HUES64 (cell line): ENCODE measurements around the gene PPM1H.

Experiments
- H3K27ac ChIP-seq: 2 replicates; pipeline ENCODE4 v1.7.0; 2013; ENCODE audit warnings: low read depth, low read length, inconsistent platforms
- H3K27me3 ChIP-seq: 2 replicates; pipeline ENCODE4 v1.6.1; 2013; ENCODE audit warnings: mild to moderate bottlenecking, low read length; ENCODE audit not compliant: insufficient read depth
- H3K36me3 ChIP-seq: 2 replicates; pipeline ENCODE4 v1.6.1; 2013; ENCODE audit warnings: mild to moderate bottlenecking, low read length; ENCODE audit not compliant: insufficient read depth
- H3K4me1 ChIP-seq: 2 replicates; pipeline ENCODE4 v1.6.1; 2013; ENCODE audit warnings: mild to moderate bottlenecking, low read length, moderate library complexity; ENCODE audit not compliant: insufficient read depth
- H3K4me3 ChIP-seq: 2 replicates; pipeline ENCODE4 v1.5.1; 2013; ENCODE audit warnings: mild to moderate bottlenecking, low read length, moderate library complexity
- H3K9ac ChIP-seq: 2 replicates; pipeline ENCODE4 v1.6.1; 2013; ENCODE audit warnings: mild to moderate bottlenecking, low read depth, low read length
- H3K9me3 ChIP-seq: 2 replicates; pipeline ENCODE4 v1.6.1; 2013; ENCODE audit warnings: low read depth, low read length; ENCODE audit not compliant: insufficient read depth
- WGBS: fragments of 150-250, 120-280 bp; methylation state at CpG from one replicate; pipeline ENCODE4 v1.1.7; 2013; ENCODE audit warnings: missing lambda C conversion rate; 5-methylcytosine and 5-hydroxymethylcytosine counted together

Gene PPM1H

GRCh38 chr12:62693376-62694050 is 241.4 kb downstream of the PPM1H start:
- H3K9me3 ChIP-seq = no peaks in the 10 kb centered on the region
- no peak overlapping the region for H3K4me3 ChIP-seq
- H3K36me3 ChIP-seq = peaks cover 25% of the 10 kb centered on the region
- 0 out of 2 replicates have a peak, but pooled peaks cover 7% of the 10 kb centered on the region for H3K4me1 ChIP-seq
- H3K27me3 ChIP-seq = no peaks in the 10 kb centered on the region
- no peak overlapping the region for H3K27ac ChIP-seq
- H3K9ac ChIP-seq = no peak overlapping the region
- 92% methylated on average over 13 of the region's 15 CpGs for WGBS

DNA sequence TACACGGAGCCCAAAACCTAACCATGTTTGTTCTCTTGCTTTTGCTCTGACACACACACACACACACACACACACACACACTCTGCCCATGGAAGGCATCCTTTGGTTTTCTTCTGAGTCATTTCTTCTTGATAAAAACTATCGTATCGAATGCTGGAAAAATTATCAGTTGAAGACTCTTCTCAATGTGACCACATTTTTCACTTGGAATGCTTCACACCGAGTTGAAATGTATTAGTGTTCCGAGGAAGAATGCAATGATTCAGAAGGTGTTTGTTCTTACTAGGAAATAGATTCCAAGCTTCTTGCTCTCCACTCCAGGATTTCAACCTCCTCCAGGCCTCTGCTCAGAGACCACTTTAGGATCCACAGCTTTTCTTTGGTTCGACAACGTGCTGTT is 242.1 kb downstream of the PPM1H start:
- no peak overlapping the region for H3K27ac ChIP-seq
- peaks cover 25% of the 10 kb centered on the region for H3K36me3 ChIP-seq
- H3K4me3 ChIP-seq = no peak overlapping the region
- H3K4me1 ChIP-seq = 0 out of 2 replicates have a peak, but pooled peaks cover 7% of the 10 kb centered on the region
- 94% methylated on average over 7 of the region's 7 CpGs for WGBS
- no peak overlapping the region for H3K9ac ChIP-seq
- H3K9me3 ChIP-seq = no peaks in the 10 kb centered on the region
- H3K27me3 ChIP-seq = no peaks in the 10 kb centered on the region

DNA sequence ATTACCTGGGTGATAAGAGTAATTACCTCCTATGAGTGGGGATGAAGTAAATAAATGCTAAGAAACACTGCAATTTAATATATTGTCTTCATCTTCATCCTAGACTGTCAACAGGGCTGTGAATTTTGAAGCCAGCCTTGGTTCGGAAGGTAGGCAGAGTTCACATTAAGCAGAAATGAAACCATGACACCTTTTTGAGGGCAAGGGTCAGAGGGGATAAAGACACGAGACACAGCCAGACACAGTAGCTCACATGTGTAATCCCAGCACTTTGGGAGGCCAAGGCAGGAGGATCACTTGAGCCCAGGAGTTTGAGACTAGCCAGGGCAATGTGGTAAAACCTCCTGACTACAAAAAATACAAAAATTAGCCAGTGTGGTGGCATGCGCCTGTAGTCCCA is 243.6 kb downstream of the PPM1H start:
- Histone ChIP-seq H3K9ac (no peak overlapping the region), H3K9me3 (no peaks in the 10 kb centered on the region), H3K27ac (no peak overlapping the region), H3K27me3 (no peaks in the 10 kb centered on the region), H3K4me1 (0 out of 2 replicates have a peak, but pooled peaks cover 8% of the 10 kb centered on the region), H3K36me3 (peaks cover 25% of the 10 kb centered on the region), H3K4me3 (no peak overlapping the region)
- 96% methylated on average over 3 of the region's 3 CpGs for WGBS

DNA sequence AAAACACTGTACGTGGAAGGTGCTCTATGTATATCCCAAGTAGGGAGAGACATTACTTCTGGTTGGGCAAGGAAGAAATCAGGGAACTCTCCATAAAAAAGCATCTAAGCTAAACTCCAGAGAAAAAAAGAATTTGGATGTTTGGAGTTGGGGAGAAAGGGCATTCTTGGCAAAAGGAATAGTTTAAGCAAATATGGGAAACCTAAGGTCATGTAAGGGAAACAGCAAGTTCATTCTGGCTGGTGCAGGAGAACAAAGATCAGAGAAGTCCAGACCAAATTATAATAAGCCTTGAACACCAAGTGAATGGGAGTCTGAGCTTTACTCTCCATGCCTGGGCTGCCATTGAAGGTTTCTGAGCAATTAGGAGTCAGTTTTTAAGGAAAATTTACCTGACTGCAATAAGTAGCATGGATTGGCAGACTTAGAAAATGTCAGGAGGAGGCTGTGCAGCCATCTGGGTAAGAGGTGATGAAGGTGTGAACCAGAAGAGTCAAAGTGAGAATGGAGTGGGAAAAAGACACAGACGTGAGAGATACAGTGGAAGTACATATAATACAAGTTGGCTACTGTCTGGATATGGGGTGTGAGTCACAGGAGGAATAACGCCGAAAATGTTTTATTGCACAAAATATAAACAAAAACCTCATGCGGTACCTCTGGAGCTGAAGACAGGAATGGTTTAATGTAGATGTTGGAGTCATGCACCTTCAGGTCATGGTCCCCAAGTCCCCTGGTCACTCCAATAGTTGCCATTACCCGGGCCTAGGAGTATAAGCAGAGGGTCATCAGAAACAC is 245.7 kb downstream of the PPM1H start:
- Histone ChIP-seq H3K27me3 (no peaks in the 10 kb centered on the region), H3K4me1 (peaks cover 19% of the 10 kb centered on the region), H3K27ac (no peak overlapping the region), H3K9ac (no peak overlapping the region), H3K9me3 (no peaks in the 10 kb centered on the region), H3K36me3 (peaks cover 25% of the 10 kb centered on the region), H3K4me3 (no peak overlapping the region)
- WGBS = 94% methylated on average over 6 of the region's 6 CpGs

DNA sequence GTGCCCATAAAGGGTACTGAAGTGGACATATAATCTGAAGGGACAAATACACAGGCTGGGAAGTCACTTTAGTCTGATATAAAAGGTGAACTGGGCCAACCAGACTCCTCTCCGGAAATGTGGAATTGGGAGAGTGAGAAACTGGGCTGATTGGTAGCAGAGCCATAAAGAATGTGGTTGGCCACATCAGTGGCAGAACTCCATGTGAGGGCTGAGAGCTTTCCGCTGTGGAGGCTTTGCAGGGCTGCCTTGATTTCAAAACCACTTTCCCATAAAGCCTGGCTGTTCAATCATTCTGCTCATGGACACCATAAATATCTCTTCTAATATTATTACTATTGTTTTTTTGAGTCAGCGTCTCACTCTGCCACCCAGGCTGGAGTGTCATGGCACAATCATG is 248.0 kb downstream of the PPM1H start:
- Histone ChIP-seq H3K36me3 (peaks cover 15% of the 10 kb centered on the region), H3K9ac (no peak overlapping the region), H3K9me3 (no peaks in the 10 kb centered on the region), H3K27me3 (no peaks in the 10 kb centered on the region), H3K27ac (no peak overlapping the region), H3K4me3 (no peak overlapping the region), H3K4me1 (peaks cover 27% of the 10 kb centered on the region)
- WGBS = 91% methylated on average over 3 of the region's 3 CpGs

DNA sequence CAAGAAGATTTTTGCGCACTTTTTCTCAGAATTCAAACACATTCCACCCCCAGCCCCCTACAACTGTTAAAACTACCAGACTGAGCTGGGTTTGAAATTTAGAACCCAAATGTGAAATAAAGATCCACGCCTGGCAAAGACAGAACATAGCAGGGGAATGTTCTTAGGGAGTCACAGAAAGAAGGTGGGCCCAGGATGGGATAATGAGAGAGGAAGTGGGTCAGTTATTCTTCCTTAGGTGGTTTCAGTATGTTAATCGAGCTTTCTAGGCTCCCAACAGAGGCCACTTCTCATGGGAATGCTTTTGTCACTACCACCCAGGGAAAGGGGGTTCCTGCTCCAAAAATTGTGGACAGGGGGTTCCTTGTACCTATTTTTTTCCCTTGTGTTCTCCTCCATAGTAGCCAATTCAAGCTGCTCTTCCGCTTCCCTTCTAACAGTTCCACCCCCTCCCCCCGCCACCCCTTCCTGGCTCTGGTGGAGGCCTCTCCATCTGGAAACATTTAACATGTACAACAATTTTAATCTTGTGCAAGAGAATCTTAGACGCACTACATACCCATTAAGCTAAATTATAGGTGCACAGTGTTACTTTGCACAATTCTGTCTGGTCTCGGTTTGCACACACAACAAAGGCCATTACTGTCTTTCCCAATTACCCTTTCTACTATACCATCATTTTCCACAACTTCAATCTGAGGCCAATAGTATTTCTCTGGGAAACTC is 250.2 kb downstream of the PPM1H start:
- Histone ChIP-seq H3K36me3 (peaks cover 9% of the 10 kb centered on the region; the same call in 1 of the 2 replicates), H3K4me1 (peaks cover 27% of the 10 kb centered on the region), H3K9ac (0 out of 2 replicates have a peak overlapping the region, but pooled peaks have one; percentile 3), H3K4me3 (no peak overlapping the region), H3K9me3 (no peaks in the 10 kb centered on the region), H3K27ac (peak overlapping the region; percentile 51), H3K27me3 (no peaks in the 10 kb centered on the region)
- WGBS = 72% methylated on average over 7 of the region's 7 CpGs

DNA sequence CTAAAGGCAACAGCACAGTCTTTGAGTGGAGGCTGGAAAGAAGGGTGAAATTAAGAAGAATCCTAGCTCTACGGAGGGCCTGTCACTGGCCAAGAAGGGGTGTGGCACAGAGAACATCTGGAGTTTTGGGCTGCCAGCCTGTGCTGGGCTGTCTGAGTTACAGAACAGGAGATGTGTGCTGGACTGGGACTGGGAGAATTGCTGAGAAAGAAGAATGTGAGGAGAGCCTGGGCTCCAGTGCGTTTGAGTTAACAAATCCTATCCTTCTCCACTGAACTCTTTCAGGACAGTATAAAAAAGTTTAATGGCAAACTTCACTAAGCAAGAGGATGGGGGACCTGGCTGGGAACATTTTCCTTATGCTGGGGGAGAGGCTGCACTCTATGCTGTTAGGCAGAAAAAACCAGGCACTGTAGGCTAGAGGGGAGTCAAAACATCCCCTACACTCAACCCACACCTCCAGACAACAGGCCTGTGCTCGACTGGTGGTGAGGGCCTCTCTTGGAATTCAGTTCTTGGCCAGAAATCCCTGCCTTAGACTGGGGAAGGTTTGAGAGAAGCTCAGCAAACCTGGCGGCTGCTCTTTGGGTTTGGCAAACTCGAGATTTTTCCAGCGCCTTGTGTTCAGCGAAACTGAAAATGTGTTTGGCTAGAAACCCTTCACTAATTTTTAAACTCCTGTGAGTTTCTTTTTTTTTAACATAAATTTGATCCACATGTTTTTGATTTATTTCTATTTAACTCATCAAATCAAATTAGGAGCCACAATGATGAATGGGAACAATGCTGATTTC is 251.0 kb downstream of the PPM1H start:
- Histone ChIP-seq H3K9ac (peak overlapping the region; percentile 13; the same call in 1 of the 2 replicates), H3K4me1 (peaks cover 27% of the 10 kb centered on the region), H3K36me3 (peaks cover 2% of the 10 kb centered on the region; the same call in 1 of the 2 replicates), H3K27ac (peak overlapping the region; percentile 25), H3K4me3 (no peak overlapping the region), H3K9me3 (no peaks in the 10 kb centered on the region), H3K27me3 (no peaks in the 10 kb centered on the region)
- WGBS = 84% methylated on average over 7 of the region's 7 CpGs

DNA sequence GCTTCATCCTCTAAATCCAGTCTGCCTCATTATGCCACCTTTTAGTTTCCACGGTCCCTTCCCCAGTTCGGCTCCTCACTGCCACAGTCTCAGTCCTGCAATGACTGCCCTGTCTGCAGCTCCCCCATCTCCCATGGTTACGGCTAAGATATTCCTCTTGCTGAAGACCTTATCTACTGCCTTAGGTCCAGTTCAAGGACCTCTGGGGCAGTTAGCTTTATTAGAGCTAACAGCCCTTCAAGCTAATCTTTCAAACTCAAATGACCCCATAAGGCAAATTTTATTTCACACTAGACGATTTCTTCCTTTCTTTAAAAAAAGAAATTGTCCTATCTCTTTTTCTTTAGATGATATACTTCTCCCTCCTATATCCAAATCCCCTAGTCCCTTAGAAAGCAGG is 253.6 kb downstream of the PPM1H start:
- Histone ChIP-seq H3K27ac (no peak overlapping the region), H3K27me3 (no peaks in the 10 kb centered on the region), H3K4me3 (no peak overlapping the region), H3K36me3 (peaks cover 8% of the 10 kb centered on the region), H3K9me3 (peaks cover 21% of the 10 kb centered on the region), H3K9ac (no peak overlapping the region), H3K4me1 (peaks cover 27% of the 10 kb centered on the region)
- WGBS = 93% methylated on average over 4 of the region's 4 CpGs

DNA sequence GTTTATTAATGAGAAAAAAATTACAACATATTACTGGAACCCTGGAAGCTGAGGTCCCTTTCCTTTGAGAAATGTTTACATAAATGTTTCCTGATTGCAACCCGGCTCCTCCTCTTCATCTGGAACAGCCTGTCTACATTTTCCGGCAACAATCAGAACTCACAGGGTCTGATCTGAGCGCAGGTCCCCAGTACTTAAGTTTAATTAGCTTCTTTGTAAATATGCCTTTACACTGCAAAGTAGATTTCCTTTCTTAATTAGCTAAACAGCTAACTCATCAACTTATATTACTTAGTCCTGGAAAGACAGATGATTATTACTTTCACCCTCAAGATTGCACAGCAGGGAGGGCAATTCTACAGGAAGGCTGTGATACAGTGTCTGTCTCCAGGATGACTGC is 255.3 kb downstream of the PPM1H start:
- WGBS = 97% methylated on average over 3 of the region's 3 CpGs
- Histone ChIP-seq H3K9me3 (peaks cover 23% of the 10 kb centered on the region), H3K4me3 (no peak overlapping the region), H3K36me3 (peaks cover 8% of the 10 kb centered on the region), H3K27ac (no peak overlapping the region), H3K9ac (no peak overlapping the region), H3K4me1 (peaks cover 15% of the 10 kb centered on the region), H3K27me3 (no peaks in the 10 kb centered on the region)

- 94% methylated on average over 7 of the region's 7 CpGs for WGBS
- Histone ChIP-seq H3K9me3 (peaks cover 23% of the 10 kb centered on the region), H3K4me1 (peaks cover 19% of the 10 kb centered on the region; the same call in 1 of the 2 replicates), H3K4me3 (no peak overlapping the region), H3K27ac (no peak overlapping the region), H3K27me3 (no peaks in the 10 kb centered on the region), H3K9ac (no peak overlapping the region), H3K36me3 (peaks cover 8% of the 10 kb centered on the region)
Observed at GRCh38 chr12:62677355-62677754, 257.6 kb downstream of the PPM1H start.
